Skeletal muscle satellite cell (primary cell): Measurements from ENCODE around the gene RASAL2.
"Not testable (repeated sequence)": the region's sequence is repeated elsewhere in the genome, so short reads cannot be mapped to it uniquely, and the experiment has no call there.

ENCODE experiments used
- H3K27me3 ChIP-seq: 2 replicates; pipeline ENCODE4 v1.7.0; 2013; ENCODE audit warnings: low read length; ENCODE audit not compliant: control insufficient read depth, insufficient read depth
- H3K36me3 ChIP-seq: 2 replicates; pipeline ENCODE4 v1.7.0; 2013; ENCODE audit warnings: mild to moderate bottlenecking, control low read depth, low read length; ENCODE audit not compliant: insufficient read depth
- H3K4me1 ChIP-seq: 2 replicates; pipeline ENCODE4 v1.7.0; 2013; ENCODE audit warnings: low read length; ENCODE audit not compliant: control insufficient read depth, insufficient read depth
- H3K4me2 ChIP-seq: 2 replicates; pipeline ENCODE4 v1.7.0; 2013; ENCODE audit warnings: mild to moderate bottlenecking, low read length
- H3K4me3 ChIP-seq: 2 replicates; pipeline ENCODE4 v1.7.0; 2013; ENCODE audit warnings: low read length
- H3K9ac ChIP-seq: 2 replicates; pipeline ENCODE4 v1.7.0; 2013; ENCODE audit warnings: mild to moderate bottlenecking, low read depth, low read length, moderate library complexity
- H3K9me3 ChIP-seq: replicated peaks from 2 replicates; pipeline ENCODE4 v1.7.0; 2013; ENCODE audit warnings: mild to moderate bottlenecking, control low read depth, low read length

RASAL2 gene

DNA sequence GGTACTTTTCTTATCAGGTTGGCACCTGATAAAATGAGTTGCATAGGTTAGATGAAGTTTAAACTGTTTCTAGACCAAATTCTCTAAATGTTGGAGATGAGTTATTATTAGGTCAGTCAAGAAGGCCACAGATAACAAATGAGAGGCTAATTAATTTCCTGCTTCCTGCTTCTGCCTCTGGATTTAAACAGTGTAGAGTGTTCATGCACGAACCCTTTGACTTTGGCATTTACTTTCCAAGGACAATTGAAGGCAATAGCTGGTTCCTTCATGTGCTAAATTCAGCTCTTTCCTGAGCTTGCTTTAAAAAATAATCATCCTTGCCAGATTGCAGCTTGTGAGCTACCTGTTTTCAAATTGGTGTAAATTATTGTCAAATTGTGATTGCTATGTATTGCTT lies 80.6 kb downstream of the RASAL2 start:
- Histone ChIP-seq H3K9ac (no peak overlapping the region), H3K27me3 (no peaks in the 10 kb centered on the region), H3K4me2 (no peak overlapping the region), H3K4me3 (no peak overlapping the region), H3K36me3 (no peaks in the 10 kb centered on the region), H3K4me1 (peaks cover 14% of the 10 kb centered on the region), H3K9me3 (no peaks in the 10 kb centered on the region)

DNA sequence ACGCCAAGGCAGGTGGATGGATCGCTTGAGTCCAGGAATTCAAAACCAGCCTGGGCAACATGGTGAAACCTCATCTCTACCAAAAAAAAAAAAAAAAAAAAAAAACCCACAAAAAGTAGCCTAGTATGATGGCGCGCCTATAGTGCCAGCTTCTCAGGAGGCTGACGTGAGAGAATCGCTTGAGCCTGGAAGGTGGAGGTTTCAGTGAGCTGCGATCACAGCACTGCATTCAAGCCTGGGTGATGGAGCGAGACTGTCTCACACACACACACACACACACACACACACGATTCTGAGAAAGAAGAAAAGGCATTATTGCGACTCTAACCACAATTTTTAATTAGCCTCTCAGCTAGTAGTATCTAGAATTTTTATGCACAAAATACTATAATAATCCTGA lies 86.5 kb downstream of the RASAL2 start:
- Histone ChIP-seq H3K9me3 (no peaks in the 10 kb centered on the region), H3K36me3 (no peaks in the 10 kb centered on the region), H3K9ac (no peak overlapping the region), H3K4me3 (no peak overlapping the region), H3K27me3 (no peaks in the 10 kb centered on the region), H3K4me2 (no peak overlapping the region), H3K4me1 (peaks cover 3% of the 10 kb centered on the region)

DNA sequence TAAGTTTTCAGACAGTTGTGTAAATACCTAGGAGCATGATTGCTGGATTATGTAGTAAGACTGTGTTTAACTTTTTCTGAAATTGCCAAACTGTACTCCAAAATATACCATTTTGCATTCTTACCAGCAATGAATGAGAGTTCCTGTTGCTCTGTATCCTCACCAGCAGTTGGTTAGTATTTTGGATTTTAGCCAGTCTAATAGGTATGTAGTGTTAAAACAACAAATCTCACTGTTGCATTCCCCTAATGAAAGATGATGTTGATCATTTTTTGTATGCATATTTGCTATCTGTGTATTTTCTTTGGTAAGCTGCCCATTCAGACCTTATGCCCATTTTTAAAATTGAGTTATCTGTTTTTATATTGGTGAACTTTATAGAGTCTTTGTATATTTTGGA lies 89.9 kb downstream of the RASAL2 start:
- Histone ChIP-seq H3K4me1 (peaks cover 3% of the 10 kb centered on the region), H3K4me2 (no peak overlapping the region), H3K27me3 (no peaks in the 10 kb centered on the region), H3K4me3 (no peak overlapping the region), H3K9ac (no peak overlapping the region), H3K9me3 (no peaks in the 10 kb centered on the region), H3K36me3 (no peaks in the 10 kb centered on the region)

DNA sequence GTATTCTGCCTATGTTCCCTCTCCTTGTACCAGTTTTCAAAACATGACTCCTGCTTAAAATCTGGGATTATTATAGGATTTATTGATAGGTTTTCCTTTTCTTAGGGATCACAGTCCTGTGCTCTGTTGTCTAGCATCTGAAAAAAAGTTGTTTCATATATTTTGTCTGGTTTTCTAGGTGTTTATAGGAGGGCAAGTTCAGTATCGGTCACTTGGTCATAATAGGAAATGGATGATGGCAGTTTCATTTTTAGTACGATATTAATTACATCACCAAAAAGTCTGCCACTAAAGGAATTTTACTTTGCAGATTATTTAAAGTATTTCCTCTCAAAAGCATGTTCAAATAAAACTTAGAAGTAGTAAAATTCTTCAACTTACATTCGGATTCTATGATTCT lies 94.4 kb downstream of the RASAL2 start:
- H3K4me2 ChIP-seq: no peak overlapping the region
- H3K4me1 ChIP-seq: peaks cover 23% of the 10 kb centered on the region
- H3K9ac ChIP-seq: no peak overlapping the region
- no peaks in the 10 kb centered on the region for H3K9me3 ChIP-seq
- no peak overlapping the region for H3K4me3 ChIP-seq
- H3K27me3 ChIP-seq: no peaks in the 10 kb centered on the region
- no peaks in the 10 kb centered on the region for H3K36me3 ChIP-seq

GRCh38 chr1:178189814-178190213 lies 95.9 kb downstream of the RASAL2 start:
- no peaks in the 10 kb centered on the region for H3K36me3 ChIP-seq

DNA sequence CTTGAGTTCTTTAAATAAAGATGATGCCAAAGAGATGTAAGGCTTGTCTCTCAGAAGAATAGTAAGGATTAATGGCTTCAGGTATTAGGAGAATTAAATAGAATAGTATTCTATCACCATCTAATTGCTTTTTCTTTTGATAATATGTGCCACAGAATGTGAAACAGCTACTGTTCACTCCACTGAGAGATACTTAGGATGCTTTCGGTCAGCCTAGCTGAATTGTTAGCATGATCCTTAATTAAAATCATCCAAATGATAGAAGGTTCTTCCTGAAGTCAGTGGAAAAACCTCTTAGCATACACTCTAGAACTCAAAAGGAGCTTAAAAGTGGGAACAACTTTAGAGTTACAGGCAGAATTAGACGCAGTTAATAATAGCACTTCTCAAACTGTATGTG lies 97.0 kb downstream of the RASAL2 start:
- no peak overlapping the region for H3K9ac ChIP-seq
- H3K4me1 ChIP-seq: peaks cover 20% of the 10 kb centered on the region
- H3K27me3 ChIP-seq: no peaks in the 10 kb centered on the region
- H3K9me3 ChIP-seq: no peaks in the 10 kb centered on the region
- no peak overlapping the region for H3K4me2 ChIP-seq
- no peaks in the 10 kb centered on the region for H3K36me3 ChIP-seq
- no peak overlapping the region for H3K4me3 ChIP-seq

More at GRCh38 chr1:178189814-178190213, 95.9 kb downstream of the RASAL2 start:
- Histone ChIP-seq H3K27me3 (no peaks in the 10 kb centered on the region), H3K9ac (no peak overlapping the region), H3K4me3 (no peak overlapping the region), H3K9me3 (no peaks in the 10 kb centered on the region), H3K4me1 (peaks cover 20% of the 10 kb centered on the region), H3K4me2 (no peak overlapping the region)

GRCh38 chr1:178192686-178193085 lies 98.8 kb downstream of the RASAL2 start:
- Histone ChIP-seq H3K27me3 (no peaks in the 10 kb centered on the region), H3K36me3 (no peaks in the 10 kb centered on the region), H3K9ac (peak overlapping the region; percentile 64), H3K4me3 (peak overlapping the region; percentile 56), H3K9me3 (no peaks in the 10 kb centered on the region), H3K4me2 (peak overlapping the region; percentile 59), H3K4me1 (peaks cover 25% of the 10 kb centered on the region)

DNA sequence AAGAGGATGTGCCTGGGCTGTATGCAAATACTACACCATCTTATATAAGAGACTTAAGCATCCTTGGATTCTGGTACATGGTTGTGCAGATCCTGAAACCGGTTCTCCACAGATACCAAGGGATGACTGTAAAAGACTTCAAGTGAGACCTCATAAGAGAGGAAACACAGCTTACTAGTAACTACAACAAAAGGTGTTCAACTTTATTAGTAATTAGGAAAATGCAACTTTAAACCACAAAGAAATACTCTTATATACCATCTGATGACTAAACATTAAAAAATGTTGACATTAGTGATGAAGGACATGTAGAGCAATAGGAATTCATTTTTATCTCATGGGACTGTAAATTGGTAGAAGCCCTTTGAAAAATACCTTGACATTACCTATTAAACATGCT lies 102.7 kb downstream of the RASAL2 start:
- Histone ChIP-seq H3K4me2 (no peak overlapping the region), H3K4me3 (no peak overlapping the region), H3K9me3 (no peaks in the 10 kb centered on the region), H3K27me3 (no peaks in the 10 kb centered on the region), H3K36me3 (peaks cover 7% of the 10 kb centered on the region), H3K4me1 (peaks cover 20% of the 10 kb centered on the region), H3K9ac (no peak overlapping the region)

DNA sequence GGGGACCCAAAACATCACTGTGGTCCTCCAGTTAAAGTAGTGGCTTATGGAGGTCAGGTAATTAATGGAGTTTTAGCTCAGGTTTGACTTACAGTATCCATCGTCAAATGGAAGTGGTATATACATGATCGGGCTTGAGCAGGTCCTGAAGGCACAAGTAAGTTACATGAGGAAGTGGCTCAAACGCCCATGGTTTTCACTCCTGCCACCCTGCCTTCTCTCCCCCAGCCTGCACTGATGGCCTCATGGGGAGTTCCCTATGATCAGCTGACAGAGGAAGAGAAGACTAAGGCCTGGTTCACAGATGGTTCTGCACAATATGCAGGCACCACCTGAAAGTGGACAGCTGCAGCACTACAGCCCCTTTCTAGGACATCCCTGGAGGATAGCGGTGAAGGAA lies 108.2 kb downstream of the RASAL2 start:
- not testable (repeated sequence) for H3K36me3 ChIP-seq, H3K27me3 ChIP-seq, H3K4me3 ChIP-seq, H3K9me3 ChIP-seq, H3K4me2 ChIP-seq, H3K9ac ChIP-seq, H3K4me1 ChIP-seq

DNA sequence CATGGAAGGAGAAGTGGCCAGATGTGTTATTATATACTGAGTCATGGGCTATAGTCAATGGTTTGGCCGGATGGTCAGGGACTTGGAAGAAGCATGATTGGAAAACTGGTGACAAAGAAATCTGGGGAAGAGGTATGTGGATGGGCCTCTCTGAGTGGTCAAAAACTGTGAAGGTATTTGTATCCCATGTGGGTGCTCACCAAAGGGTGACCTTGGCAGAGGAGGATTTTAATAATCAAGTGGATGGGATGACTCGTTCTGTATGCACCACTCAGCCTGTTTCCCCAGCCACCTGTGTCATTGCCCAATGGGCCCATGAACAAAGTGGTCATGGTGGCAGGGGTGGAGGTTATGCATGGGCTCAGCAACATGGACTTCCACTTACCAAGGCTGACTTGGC lies 108.6 kb downstream of the RASAL2 start:
- H3K4me2 ChIP-seq, H3K36me3 ChIP-seq, H3K9me3 ChIP-seq, H3K4me3 ChIP-seq, H3K4me1 ChIP-seq, H3K27me3 ChIP-seq, H3K9ac ChIP-seq: not testable (repeated sequence)

DNA sequence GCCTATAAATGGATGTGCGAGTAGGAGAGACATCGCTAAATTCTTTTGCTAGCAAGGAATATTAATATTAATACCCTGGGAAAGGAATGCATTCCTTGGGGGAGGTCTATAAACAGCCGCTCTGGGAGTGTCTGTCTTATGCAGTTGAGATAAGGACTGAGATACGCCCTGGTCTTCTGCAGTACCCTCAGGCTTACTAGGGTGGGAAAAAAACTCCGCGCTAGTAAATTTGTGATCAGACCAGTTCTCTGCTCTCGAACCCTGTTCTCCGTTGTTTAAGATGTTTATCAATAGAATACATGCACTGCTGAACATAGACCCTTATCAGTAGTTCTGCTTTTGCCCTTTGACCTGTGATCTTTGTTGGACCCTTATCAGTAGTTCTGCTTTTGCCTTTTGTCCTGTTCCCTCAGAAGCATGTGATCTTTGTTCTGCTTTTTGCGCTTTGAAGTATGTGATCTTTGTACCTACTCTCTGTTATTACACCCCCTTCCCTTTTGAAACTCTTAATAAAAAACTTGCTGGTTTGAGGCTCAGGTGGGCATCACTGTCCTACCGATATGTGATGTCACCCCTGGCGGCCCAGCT lies 114.5 kb downstream of the RASAL2 start:
- not testable (repeated sequence) for H3K27me3 ChIP-seq, H3K9me3 ChIP-seq, H3K4me3 ChIP-seq, H3K9ac ChIP-seq, H3K36me3 ChIP-seq, H3K4me1 ChIP-seq, H3K4me2 ChIP-seq

DNA sequence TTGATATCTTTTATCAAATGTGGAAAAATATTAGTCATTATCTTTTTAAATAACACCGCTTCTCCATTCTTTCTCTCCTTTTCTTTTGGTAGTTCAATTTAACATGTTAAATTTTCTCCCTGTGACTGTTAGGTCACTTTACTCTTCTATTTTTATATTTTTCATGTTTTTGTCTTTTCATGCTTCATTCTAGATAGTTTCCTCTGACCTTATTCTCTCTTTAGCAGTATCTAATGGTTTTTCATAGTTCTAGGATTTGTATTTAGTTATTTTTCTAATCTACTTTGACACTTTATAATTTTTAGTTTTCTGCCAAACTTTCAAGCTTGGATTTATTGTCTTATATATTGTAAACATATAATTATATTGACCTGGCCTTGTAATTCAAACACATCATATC lies 116.0 kb downstream of the RASAL2 start:
- Histone ChIP-seq H3K36me3 (no peaks in the 10 kb centered on the region), H3K9me3 (peaks cover 6% of the 10 kb centered on the region), H3K4me2 (no peak overlapping the region), H3K4me1 (no peaks in the 10 kb centered on the region), H3K9ac (no peak overlapping the region), H3K4me3 (no peak overlapping the region), H3K27me3 (no peaks in the 10 kb centered on the region)
